Keratinocyte (primary cell): ENCODE data around the gene IMPDH2. TPM values are rescaled to one million over a fixed set of nuclear protein-coding genes. Genes with fewer than 3 reads are reported as not detected.

Source experiments
- DNase-seq: peaks from one replicate; pipeline ENCODE4 v3.0.0-alpha.2; 2011; ENCODE audit warnings: low read depth, missing footprints, low spot score
- FAIRE-seq: peaks from 2 replicates; lab custom pipeline; 2011; peaks lifted over from hg19 to GRCh38; lab: Jason Lieb, UNC
- H2AFZ ChIP-seq: 2 replicates; pipeline ENCODE4 v1.6.0; 2012; ENCODE audit warnings: low read length, control low read depth, inconsistent platforms; ENCODE audit not compliant: control insufficient read depth
- H3K27ac ChIP-seq: 2 replicates; pipeline ENCODE4 v1.5.1; 2011; ENCODE audit warnings: low read length; ENCODE audit not compliant: control insufficient read depth, insufficient read depth
- H3K27me3 ChIP-seq: 3 replicates; pipeline ENCODE4 v1.6.0; 2011; ENCODE audit warnings: low read length; ENCODE audit not compliant: control insufficient read depth, insufficient read depth; ENCODE audit errors: extremely low read depth
- H3K36me3 ChIP-seq, 2 experiments: 2 replicates in 1 of 2; 3 replicates in 1 of 2; pipeline ENCODE4 v1.5.1; 2011; ENCODE audit warnings: low read length in 2 of 2, mild to moderate bottlenecking in 1 of 2; ENCODE audit not compliant: control insufficient read depth in 2 of 2, insufficient read depth in 2 of 2; ENCODE audit errors: extremely low read depth in 1 of 2
- H3K4me1 ChIP-seq: 3 replicates; pipeline ENCODE4 v1.5.1; 2011; ENCODE audit warnings: low read length; ENCODE audit not compliant: control insufficient read depth, insufficient read depth; ENCODE audit errors: extremely low read depth
- H3K4me2 ChIP-seq: 3 replicates; pipeline ENCODE4 v1.6.0; 2011; ENCODE audit warnings: low read depth, low read length; ENCODE audit not compliant: control insufficient read depth, insufficient read depth; ENCODE audit errors: extremely low read depth
- H3K4me3 ChIP-seq, 3 experiments: fragments of 200-600 bp in 1 of 3; sonication (generic) in 1 of 3; 2 replicates in 2 of 3; 3 replicates in 1 of 3; pipeline ENCODE4 v1.5.1; 2011 to 2016; ENCODE audit warnings: low read length in 3 of 3, mild to moderate bottlenecking in 3 of 3, control low read depth in 2 of 3, inconsistent platforms in 1 of 3, low read depth in 1 of 3, mixed read lengths in 1 of 3, mixed run types in 1 of 3, moderate library complexity in 1 of 3; ENCODE audit not compliant: control insufficient read depth in 2 of 3, insufficient read depth in 2 of 3; ENCODE audit errors: extremely low read depth in 1 of 3
- H3K79me2 ChIP-seq: 2 replicates; pipeline ENCODE4 v1.6.0; 2012; ENCODE audit warnings: low read length; ENCODE audit not compliant: control insufficient read depth, insufficient read depth
- H3K9ac ChIP-seq: 3 replicates; pipeline ENCODE4 v1.6.0; 2011; ENCODE audit warnings: low read length; ENCODE audit not compliant: control insufficient read depth, insufficient read depth; ENCODE audit errors: extremely low read depth
- H3K9me1 ChIP-seq: 3 replicates; pipeline ENCODE4 v1.6.0; 2011; ENCODE audit warnings: low read length; ENCODE audit not compliant: control insufficient read depth, insufficient read depth; ENCODE audit errors: extremely low read depth
- H3K9me3 ChIP-seq: 2 replicates; pipeline ENCODE4 v1.5.1; 2012; ENCODE audit warnings: low read depth, low read length; ENCODE audit not compliant: control insufficient read depth
- H4K20me1 ChIP-seq: 3 replicates; pipeline ENCODE4 v1.6.0; 2011; ENCODE audit warnings: low read length; ENCODE audit not compliant: control insufficient read depth, insufficient read depth; ENCODE audit errors: extremely low read depth
- CTCF ChIP-seq, 3 experiments: IDR thresholded peaks in 1 of 3; conservative IDR thresholded peaks in 1 of 3; optimal IDR thresholded peaks in 1 of 3; 2 replicates in 2 of 3; 3 replicates in 1 of 3; pipeline versions ENCODE3 to v1.5.1; 2011; ENCODE audit warnings: low read length in 3 of 3, mild to moderate bottlenecking in 3 of 3, moderate library complexity in 2 of 3, control low read depth in 1 of 3, inconsistent platforms in 1 of 3; ENCODE audit not compliant: insufficient read depth in 2 of 3; ENCODE audit errors: extremely low read depth in 1 of 3
- EZH2 ChIP-seq: IDR thresholded peaks from one replicate; pipeline ENCODE4 v1.6.1; 2012; ENCODE audit warnings: inconsistent platforms, mild to moderate bottlenecking, low read length, moderate library complexity
- dilution Hi-C: fragments of 300-500 bp; cut with MboI; formaldehyde crosslinking; loops from one replicate; pipeline ENCODE4 v1.7.0; 2020; ENCODE audit warnings: low sequenced_read_pairs; ENCODE audit not compliant: extremely low pct_ligation_motif_present
- polyA plus RNA-seq, 5 experiments: library from polyadenylated mRNA; depleted of rRNA in 3 of 5; stranded (reverse) in 3 of 5; stranded (forward) in 1 of 5; unstranded in 1 of 5; fragments of >200 nt; gene quantifications; 1 replicate in 1 of 5; 2 replicates in 3 of 5; 3 replicates in 1 of 5; pipeline versions ENCODE4 v1.2.1 to v1.2.3, GENCODE V29; 2011 to 2012; ENCODE audit warnings: missing spikeins in 2 of 5, low read depth in 1 of 5, low replicate concordance in 1 of 5

The IMPDH2 gene
- polyA plus RNA-seq, 1 donor (not counting 4 experiments of a cell fraction or from before 2014, with no cell fraction given) = 221 TPM

DNA sequence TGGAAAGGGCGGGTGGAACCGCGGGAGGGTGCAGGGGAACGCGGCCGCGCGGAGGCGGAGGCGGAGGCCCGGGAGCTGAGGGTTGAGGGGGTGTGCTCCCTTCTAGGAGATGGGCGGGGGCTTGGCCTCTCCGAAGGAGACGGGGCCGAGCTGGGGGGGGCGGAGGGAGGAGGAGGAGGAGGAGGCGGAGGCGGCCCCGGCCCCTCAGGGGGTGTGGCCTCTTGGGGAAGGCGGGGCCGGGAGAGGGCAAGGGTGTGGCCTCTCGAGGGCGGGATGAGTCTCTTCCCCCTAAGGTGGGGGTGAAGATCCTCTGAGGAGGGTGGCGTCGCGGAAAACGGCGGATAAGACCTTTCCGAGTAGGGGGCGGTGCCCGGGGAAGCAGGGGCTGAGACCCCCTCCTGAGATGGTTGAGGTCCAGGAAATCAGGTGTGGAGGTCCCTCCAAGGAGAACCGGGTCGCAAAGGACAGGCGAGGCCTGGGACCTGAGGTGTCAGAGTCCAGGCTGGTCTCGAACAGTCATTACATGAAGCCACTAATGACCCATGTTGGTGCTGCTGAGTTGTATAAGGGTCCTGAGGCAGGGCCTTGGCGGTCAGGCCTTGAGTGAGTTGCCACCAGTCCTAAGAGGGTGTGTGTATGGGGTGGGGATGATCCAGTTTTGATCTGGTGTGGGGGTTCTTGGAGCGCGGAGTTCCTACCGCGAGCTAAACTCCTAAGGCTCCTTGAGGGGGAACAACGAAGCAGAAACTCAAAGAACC lies 21.2 kb downstream of the IMPDH2 start:
- no peak for TF ChIP-seq CTCF (optimal IDR thresholded peaks at IDR 0.05 in 1 of 3, IDR thresholded peaks at IDR 0.05 in 1 of 3, conservative IDR thresholded peaks at IDR 0.05 in 1 of 3; ENCODE audit: extremely low read depth in 1 of 3, insufficient read depth in 2 of 3, low read length in 3 of 3)
- peak overlapping the region; percentile 93 for H3K27ac ChIP-seq
- peaks cover 0 to 16% of the 10 kb centered on the region in 2 experiments for H3K36me3 ChIP-seq
- H3K4me3 ChIP-seq = peak overlapping the region; percentile 63 to 94 (median 91)
- peaks cover 12% of the 10 kb centered on the region for H3K9me1 ChIP-seq
- peaks cover 19% of the 10 kb centered on the region for H3K4me1 ChIP-seq
- DNase-seq (no peak), FAIRE-seq (no peak)
- H3K27me3 ChIP-seq = no peaks in the 10 kb centered on the region
- dilution Hi-C loops = no loop called here
- H3K4me2 ChIP-seq = peak overlapping the region; percentile 97
- peak overlapping the region; percentile 94 for H2AFZ ChIP-seq
- peaks cover 40% of the 10 kb centered on the region for H3K79me2 ChIP-seq
- H3K9me3 ChIP-seq = no peaks in the 10 kb centered on the region
- peaks cover 8% of the 10 kb centered on the region for H4K20me1 ChIP-seq
- H3K9ac ChIP-seq = peak overlapping the region; percentile 98

DNA sequence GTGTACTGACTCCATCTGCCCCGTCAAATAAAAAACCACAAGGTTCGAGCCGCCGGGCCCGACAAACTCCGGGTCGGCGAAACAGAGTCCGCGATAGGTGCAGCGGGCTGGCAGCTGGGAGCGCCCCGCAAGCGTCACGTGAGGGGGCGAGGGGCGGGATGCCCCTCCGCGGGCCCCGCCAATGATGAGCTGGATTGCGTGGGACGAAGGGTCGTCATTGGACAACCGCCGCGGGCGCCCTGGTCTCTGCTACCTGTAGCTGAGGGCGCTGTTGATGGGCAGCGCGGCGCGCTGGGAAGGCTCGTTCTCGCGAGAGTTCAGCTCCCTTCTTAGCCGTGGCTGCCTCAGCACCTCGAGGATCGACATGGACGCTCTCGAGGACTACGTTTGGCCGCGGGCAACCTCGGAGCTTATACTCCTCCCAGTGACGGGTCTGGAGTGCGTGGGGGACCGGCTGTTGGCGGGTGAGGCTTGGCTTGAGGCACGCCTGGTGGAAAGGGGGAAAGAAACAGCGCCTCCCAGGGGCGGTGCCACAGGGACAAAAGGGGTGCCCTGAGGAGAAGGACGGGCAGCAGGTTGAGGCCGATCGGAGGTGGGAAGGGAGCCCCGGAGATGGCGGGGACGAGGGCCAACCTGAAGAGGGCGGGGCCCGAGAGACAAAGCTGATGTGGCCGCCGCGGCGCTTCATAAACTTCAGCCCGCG lies 22.0 kb downstream of the IMPDH2 start, which contains the start of gene WDR6:
Gene WDR6 (plus strand): TSS at position 324 of the 703 bp plus-strand sequence. CDS start 41 bp downstream, at position 365.
- H3K4me2 ChIP-seq = peak within 1 kb of the TSS; percentile 97
- H3K79me2 ChIP-seq = peaks cover 33% of the 10 kb centered on the region
- H3K9me3 ChIP-seq = no peaks in the 10 kb centered on the region
- no peak for TF ChIP-seq EZH2
- peak in 2 of 3 experiments; percentile 37 to 50 for TF ChIP-seq CTCF (optimal IDR thresholded peaks at IDR 0.05 in 1 of 3, IDR thresholded peaks at IDR 0.05 in 1 of 3, conservative IDR thresholded peaks at IDR 0.05 in 1 of 3; ENCODE audit: extremely low read depth in 1 of 3, insufficient read depth in 2 of 3, low read length in 3 of 3)
- peaks cover 3% of the 10 kb centered on the region for H4K20me1 ChIP-seq
- H3K4me3 ChIP-seq = peak within 1 kb of the TSS; percentile 63 to 94 (median 91)
- H3K27me3 ChIP-seq = no peaks in the 10 kb centered on the region
- peak within 1 kb of the TSS; percentile 94 for H2AFZ ChIP-seq
- H3K4me1 ChIP-seq = peaks cover 14% of the 10 kb centered on the region
- dilution Hi-C loops = no loop called here
- peak within 1 kb of the TSS; percentile 98 for H3K9ac ChIP-seq
- peaks cover 0 to 9% of the 10 kb centered on the region in 2 experiments for H3K36me3 ChIP-seq
- peaks cover 7% of the 10 kb centered on the region for H3K9me1 ChIP-seq
- H3K27ac ChIP-seq = peak within 1 kb of the TSS; percentile 93
- FAIRE-seq (peak; percentile 48), DNase-seq (peak; percentile 83)
